CD1c-positive myeloid dendritic cell (primary cell): ENCODE results near the gene MMP24.

Source experiments
- DNase-seq: peaks from one replicate; pipeline ENCODE4 v3.0.0-alpha.2; 2016; ENCODE audit errors: extremely low spot score

Gene MMP24

GRCh38 chr20:35293303-35294292 lies 67.1 kb downstream of the MMP24 start:
- DNase-seq, result no peak

DNA sequence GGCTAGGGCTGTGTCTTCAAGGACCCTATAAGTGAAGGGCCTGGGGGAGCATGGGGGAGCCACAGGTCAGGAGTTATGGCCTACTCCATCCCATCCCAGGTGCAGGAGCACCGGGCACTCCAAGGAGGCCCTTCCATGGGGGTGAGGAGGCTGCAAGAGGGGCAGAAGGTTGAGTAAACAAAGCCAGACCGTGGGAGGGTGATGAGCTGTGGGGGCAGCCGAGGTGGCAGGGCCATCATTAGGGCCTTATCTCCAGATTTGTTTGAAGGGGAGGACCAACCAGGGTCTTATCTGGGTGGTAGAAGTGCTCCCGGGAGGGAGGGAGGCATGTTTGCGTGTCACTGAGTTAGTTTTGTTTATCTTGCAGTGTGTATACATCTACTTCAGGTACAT lies 67.8 kb downstream of the MMP24 start:
- no peak for DNase-seq

DNA sequence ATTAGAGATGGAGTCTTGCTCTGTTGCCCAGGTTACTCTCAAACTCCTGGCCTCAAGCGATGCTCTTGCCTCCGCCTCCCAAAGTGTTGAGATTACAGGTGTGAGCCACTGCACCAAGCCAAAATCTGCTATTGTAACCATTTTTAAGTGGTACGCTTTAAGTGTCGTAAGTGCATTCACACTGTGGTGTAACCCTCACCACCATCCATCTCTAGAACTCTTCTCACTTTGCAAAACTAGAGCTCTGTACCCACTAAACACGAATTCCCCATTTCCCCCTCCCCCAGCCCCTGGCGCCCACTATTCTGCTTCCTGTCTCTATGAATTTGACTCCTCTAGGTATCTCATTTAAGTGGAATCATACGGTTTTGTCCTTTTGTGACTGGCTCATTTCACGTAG lies 68.6 kb downstream of the MMP24 start:
- no peak for DNase-seq

- no peak for DNase-seq
Observed at GRCh38 chr20:35295674-35296073, 69.2 kb downstream of the MMP24 start.

- no peak for DNase-seq
Observed at GRCh38 chr20:35296101-35296554, 69.6 kb downstream of the MMP24 start.

DNA sequence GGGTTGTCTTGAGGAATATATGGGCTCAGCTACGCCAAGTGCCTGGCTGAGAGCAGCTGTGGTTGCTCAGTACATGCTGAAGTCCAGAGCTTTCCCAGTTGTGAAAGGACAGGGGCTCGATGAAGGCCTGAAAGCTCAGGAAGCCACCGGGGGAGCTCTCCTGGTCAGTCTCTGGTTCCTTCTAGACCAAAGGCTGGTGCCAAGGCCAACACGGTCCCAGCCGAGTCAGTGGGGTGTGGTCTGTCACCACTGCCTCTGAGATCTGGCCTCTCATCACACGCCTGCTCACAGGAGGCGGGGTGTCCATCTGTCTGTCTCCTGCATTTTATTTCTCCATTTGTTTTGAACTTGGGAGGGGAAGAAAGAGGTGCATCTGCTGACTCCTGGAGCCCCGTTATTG lies 70.7 kb downstream of the MMP24 start:
- DNase-seq, result no peak

DNA sequence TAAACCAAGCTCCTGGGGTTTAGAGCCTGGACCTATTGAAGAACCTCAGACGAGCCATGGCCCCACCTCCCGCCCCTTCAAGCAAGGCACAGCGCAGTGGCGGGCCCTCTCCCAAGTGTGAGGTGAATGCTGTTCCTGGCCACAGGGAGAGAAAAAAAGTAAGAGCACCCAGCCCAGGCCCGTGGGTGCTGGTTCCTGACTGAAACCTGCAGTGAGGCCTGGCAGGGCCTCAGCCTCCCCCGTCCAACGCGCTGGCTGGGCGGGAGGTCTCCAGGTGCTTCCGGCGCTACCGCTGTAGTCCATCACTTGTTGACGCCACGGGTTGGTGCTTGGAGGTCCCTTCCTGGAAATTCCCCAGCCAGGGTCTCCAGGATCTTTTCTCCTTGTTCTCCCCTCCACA lies 71.2 kb downstream of the MMP24 start:
- no peak for DNase-seq

- DNase-seq, result no peak
Observed at GRCh38 chr20:35298264-35298663, 71.8 kb downstream of the MMP24 start.

GRCh38 chr20:35299780-35300179 lies 73.3 kb downstream of the MMP24 start:
- DNase-seq, result no peak

- no peak for DNase-seq
Observed at GRCh38 chr20:35300469-35301262, 74.2 kb downstream of the MMP24 start.

DNA sequence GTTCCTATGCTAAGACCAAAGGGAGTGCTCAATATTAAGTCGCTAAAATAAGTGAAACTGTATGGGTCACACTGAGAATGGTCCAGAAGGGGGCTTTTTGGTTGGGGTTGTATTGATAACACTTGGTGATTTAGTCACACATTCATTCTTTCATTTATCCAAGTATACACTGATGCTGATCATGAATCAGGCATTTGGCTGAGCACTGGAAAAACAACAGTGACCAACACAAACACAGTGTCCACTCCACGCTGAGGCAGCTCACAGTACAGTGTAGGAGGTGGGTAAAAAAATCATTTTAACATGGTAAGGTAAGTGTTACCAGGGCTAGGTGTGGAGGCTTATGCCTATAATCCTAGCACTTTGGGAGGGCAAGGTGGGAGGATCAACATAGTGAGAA lies 74.9 kb downstream of the MMP24 start:
- DNase-seq, result no peak

GRCh38 chr20:35302421-35303335 lies 76.2 kb downstream of the MMP24 start:
- DNase-seq, result no peak

- no peak for DNase-seq
Observed at GRCh38 chr20:35303382-35303734, 76.9 kb downstream of the MMP24 start.

GRCh38 chr20:35303735-35304491 lies 77.4 kb downstream of the MMP24 start:
- peak; percentile 90 for DNase-seq

DNA sequence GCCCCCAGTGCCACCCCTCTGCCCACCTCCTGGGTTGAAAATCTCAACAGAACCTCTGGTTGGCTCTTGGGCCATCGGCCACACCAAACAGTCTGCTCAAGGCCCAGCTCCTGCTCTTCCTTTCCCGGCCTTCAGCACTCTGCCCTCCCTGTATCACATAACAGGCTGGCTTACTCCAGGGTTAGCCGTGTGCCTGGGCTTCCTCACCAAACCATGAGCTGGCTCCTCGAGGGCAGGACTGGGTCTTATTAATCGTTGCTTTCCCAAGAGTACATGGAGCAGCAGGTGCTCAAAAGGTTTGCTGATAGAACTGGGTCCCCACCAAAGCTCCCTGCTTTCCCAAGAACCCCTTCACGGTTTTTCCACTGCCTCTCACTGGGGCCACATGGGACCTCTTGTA lies 78.5 kb downstream of the MMP24 start:
- no peak for DNase-seq

- peak; percentile 64 for DNase-seq
Observed at GRCh38 chr20:35305682-35306556, 79.4 kb downstream of the MMP24 start.

- DNase-seq, result peak; percentile 40
Observed at GRCh38 chr20:35306931-35307517, 80.5 kb downstream of the MMP24 start.

GRCh38 chr20:35307666-35308653 lies 81.5 kb downstream of the MMP24 start:
- no peak for DNase-seq
